Loucy (cell line): ENCODE measurements around the gene AQP6.
"Not testable (repeated sequence)": the region's sequence is repeated elsewhere in the genome, so short reads cannot be mapped to it uniquely, and the experiment has no call there.

ENCODE experiments used
- H2AFZ ChIP-seq: fragments of 200-600 bp; sonication (generic); 2 replicates; pipeline ENCODE4 v1.6.0; 2016; ENCODE audit warnings: antibody characterized with exemption, mild to moderate bottlenecking, low read length, moderate library complexity
- H3F3A ChIP-seq: fragments of 200-600 bp; 2 replicates; pipeline ENCODE4 v1.6.0; 2016; ENCODE audit warnings: antibody characterized with exemption, low read depth, mild to moderate bottlenecking
- H3K27me3 ChIP-seq: fragments of 200-600 bp; sonication (generic); 2 replicates; pipeline ENCODE4 v1.6.1; 2014; ENCODE audit warnings: low read length, mild to moderate bottlenecking; ENCODE audit not compliant: insufficient read depth, poor library complexity, severe bottlenecking
- H3K36me3 ChIP-seq: fragments of 200-600 bp; sonication (generic); 2 replicates; pipeline ENCODE4 v1.6.1; 2016; ENCODE audit warnings: low read length; ENCODE audit not compliant: insufficient read depth
- H3K4me1 ChIP-seq: fragments of 200-600 bp; sonication (generic); 2 replicates; pipeline ENCODE4 v1.5.1; 2014; ENCODE audit warnings: low read length, mild to moderate bottlenecking; ENCODE audit not compliant: insufficient read depth, poor library complexity, severe bottlenecking
- H3K4me2 ChIP-seq: fragments of 200-600 bp; sonication (generic); 2 replicates; pipeline ENCODE4 v1.6.0; 2014; ENCODE audit warnings: antibody characterized with exemption, low read length, low read depth, mild to moderate bottlenecking; ENCODE audit not compliant: poor library complexity, severe bottlenecking
- H3K4me3 ChIP-seq: fragments of 200-600 bp; sonication (generic); 2 replicates; pipeline ENCODE4 v1.5.1; 2014; ENCODE audit warnings: low read length, mild to moderate bottlenecking, mixed read lengths; ENCODE audit not compliant: poor library complexity, severe bottlenecking
- H3K79me2 ChIP-seq: fragments of 200-600 bp; sonication (generic); 2 replicates; pipeline ENCODE4 v1.6.1; 2014; ENCODE audit warnings: low read length; ENCODE audit not compliant: insufficient read depth
- H3K9ac ChIP-seq: fragments of 200-600 bp; sonication (generic); 2 replicates; pipeline ENCODE4 v1.6.0; 2014; ENCODE audit warnings: mild to moderate bottlenecking, low read depth, low read length, moderate library complexity; ENCODE audit not compliant: poor library complexity, severe bottlenecking
- H3K9me2 ChIP-seq: fragments of 200-600 bp; sonication (generic); replicated peaks from 2 replicates; pipeline ENCODE4 v1.6.1; 2016; ENCODE audit warnings: low read depth, low read length, mixed read lengths
- H3K9me3 ChIP-seq: fragments of 200-600 bp; sonication (generic); 2 replicates; pipeline ENCODE4 v1.6.1; 2014; ENCODE audit warnings: mild to moderate bottlenecking, antibody characterized with exemption, low read length, low read depth; ENCODE audit not compliant: insufficient read depth
- H4K20me1 ChIP-seq: fragments of 200-600 bp; sonication (generic); 2 replicates; pipeline ENCODE4 v1.6.0; 2014; ENCODE audit warnings: antibody characterized with exemption, low read length, mild to moderate bottlenecking; ENCODE audit not compliant: insufficient read depth, poor library complexity, severe bottlenecking
- EZH2phosphoT487 ChIP-seq: fragments of 200-600 bp; IDR thresholded peaks from 2 replicates; pipeline ENCODE4 v1.6.1; 2018; ENCODE audit warnings: antibody characterized with exemption, mild to moderate bottlenecking, moderate library complexity, borderline replicate concordance
- TF ChIP-seq, protein P1 (sequence below): fragments of 200-600 bp; sonication (generic); conservative IDR thresholded peaks from 2 replicates; pipeline ENCODE4 v1.5.1; 2014; ENCODE audit warnings: mild to moderate bottlenecking, antibody characterized with exemption, low read length

AQP6 gene

DNA sequence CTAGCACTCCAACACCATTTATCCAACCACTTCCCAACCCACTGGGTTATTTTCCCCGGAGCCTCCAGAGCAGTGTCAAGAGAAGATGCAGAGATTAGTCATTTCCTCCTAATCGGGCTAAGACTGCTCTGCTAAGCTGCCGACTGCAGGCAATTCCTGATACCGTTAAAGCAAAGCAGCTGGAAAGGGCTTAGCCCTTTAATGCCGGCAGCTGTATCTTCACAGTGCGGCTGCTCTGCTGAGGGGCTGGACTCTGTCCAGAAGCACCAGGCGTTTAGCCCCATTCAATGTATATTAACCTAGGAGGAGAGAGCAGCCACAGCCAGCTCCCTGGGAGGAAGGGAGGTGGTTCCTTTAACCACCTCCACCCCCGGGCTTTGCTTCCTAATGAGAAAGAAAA lies 11.1 kb downstream of the AQP6 start:
- TF ChIP-seq, protein P1, sequence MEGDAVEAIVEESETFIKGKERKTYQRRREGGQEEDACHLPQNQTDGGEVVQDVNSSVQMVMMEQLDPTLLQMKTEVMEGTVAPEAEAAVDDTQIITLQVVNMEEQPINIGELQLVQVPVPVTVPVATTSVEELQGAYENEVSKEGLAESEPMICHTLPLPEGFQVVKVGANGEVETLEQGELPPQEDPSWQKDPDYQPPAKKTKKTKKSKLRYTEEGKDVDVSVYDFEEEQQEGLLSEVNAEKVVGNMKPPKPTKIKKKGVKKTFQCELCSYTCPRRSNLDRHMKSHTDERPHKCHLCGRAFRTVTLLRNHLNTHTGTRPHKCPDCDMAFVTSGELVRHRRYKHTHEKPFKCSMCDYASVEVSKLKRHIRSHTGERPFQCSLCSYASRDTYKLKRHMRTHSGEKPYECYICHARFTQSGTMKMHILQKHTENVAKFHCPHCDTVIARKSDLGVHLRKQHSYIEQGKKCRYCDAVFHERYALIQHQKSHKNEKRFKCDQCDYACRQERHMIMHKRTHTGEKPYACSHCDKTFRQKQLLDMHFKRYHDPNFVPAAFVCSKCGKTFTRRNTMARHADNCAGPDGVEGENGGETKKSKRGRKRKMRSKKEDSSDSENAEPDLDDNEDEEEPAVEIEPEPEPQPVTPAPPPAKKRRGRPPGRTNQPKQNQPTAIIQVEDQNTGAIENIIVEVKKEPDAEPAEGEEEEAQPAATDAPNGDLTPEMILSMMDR: no peak
- no peak for TF ChIP-seq EZH2phosphoT487
- no peaks in the 10 kb centered on the region for H4K20me1 ChIP-seq
- H3K4me3 ChIP-seq: no peak overlapping the region
- H3K4me1 ChIP-seq: no peaks in the 10 kb centered on the region
- no peak overlapping the region for H2AFZ ChIP-seq
- H3K27me3 ChIP-seq: no peaks in the 10 kb centered on the region
- no peak overlapping the region for H3K4me2 ChIP-seq
- no peaks in the 10 kb centered on the region for H3K9me2 ChIP-seq
- no peaks in the 10 kb centered on the region for H3F3A ChIP-seq
- H3K79me2 ChIP-seq: no peaks in the 10 kb centered on the region
- no peak overlapping the region for H3K9ac ChIP-seq
- peaks cover 34% of the 10 kb centered on the region; the same call in 1 of the 2 replicates for H3K36me3 ChIP-seq
- H3K9me3 ChIP-seq: no peaks in the 10 kb centered on the region

DNA sequence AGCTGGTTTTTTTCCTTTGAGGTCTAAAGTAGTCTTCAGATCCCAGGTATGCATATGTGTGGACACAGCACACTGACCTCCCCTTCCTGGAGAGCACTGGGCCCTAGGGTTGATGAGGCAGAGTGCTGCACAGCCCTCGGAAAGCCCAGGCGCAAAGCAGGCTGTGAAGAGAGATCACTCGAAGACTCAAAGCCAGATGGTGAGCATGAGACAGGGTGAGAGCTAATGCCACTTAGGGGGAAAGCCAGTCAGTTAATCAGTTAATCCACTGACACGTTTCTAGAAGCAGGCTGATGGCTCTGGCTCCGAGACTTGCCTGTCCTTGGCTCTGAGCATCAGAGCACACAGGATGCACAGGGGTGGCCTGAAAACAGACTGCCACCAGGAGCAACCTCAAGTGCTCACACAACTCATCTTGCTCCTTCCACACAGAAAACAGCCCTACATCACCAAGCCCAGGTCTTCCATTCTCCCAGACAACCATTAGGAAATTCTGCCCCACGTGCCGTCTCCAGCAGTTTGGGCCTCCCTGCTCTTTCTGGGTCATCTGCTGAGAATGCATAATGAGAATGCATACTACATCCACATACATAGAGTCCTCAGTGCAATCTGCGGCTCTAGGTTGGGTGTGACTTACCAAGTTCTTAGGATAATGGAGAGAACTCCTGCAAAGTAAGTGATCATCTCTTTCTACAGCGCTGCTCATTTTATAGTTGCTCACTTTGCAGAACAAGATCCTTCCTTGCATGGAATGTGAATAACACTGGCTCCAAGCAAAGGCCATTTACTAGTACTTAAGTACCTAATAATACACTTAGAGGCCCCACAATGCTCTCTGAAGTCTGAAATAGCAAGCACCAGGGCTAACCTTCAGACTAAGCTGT lies 12.0 kb downstream of the AQP6 start:
- Histone ChIP-seq H3K27me3 (no peaks in the 10 kb centered on the region), H3K4me2 (no peak overlapping the region), H3K79me2 (no peaks in the 10 kb centered on the region), H3K36me3 (peaks cover 42% of the 10 kb centered on the region; the same call in 1 of the 2 replicates), H3K9me3 (no peaks in the 10 kb centered on the region), H2AFZ (no peak overlapping the region), H3K4me3 (no peak overlapping the region), H3K4me1 (no peaks in the 10 kb centered on the region), H4K20me1 (no peaks in the 10 kb centered on the region), H3K9me2 (no peaks in the 10 kb centered on the region), H3K9ac (no peak overlapping the region), H3F3A (no peaks in the 10 kb centered on the region)
- TF ChIP-seq, protein P1: no peak
- no peak for TF ChIP-seq EZH2phosphoT487

DNA sequence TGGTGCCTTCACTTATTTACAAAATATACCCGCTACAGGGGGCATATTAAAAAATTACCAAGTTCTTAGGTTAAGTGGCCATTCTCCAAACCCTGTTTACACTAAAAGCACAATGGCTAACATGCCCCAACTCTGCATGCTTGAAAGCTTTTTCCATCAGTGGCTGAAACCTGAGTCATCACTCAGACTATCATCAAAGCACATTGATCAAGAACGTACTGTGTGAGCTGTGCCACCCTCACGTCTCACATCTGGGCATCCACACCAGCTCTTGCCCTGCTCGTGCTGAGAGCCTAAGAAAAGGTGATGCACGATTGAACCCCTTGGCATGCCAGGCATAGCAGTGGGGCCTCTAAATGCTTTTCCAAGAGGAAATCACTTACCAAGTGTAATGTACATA lies 13.2 kb downstream of the AQP6 start:
- Histone ChIP-seq H3K9me3 (no peaks in the 10 kb centered on the region), H3K4me1 (no peaks in the 10 kb centered on the region), H3K9ac (no peak overlapping the region), H2AFZ (no peak overlapping the region), H3K79me2 (no peaks in the 10 kb centered on the region), H3F3A (no peaks in the 10 kb centered on the region), H4K20me1 (no peaks in the 10 kb centered on the region), H3K4me3 (no peak overlapping the region), H3K36me3 (peaks cover 55% of the 10 kb centered on the region; the same call in 1 of the 2 replicates), H3K27me3 (no peaks in the 10 kb centered on the region), H3K4me2 (no peak overlapping the region), H3K9me2 (no peaks in the 10 kb centered on the region)
- TF ChIP-seq, protein P1: no peak
- TF ChIP-seq EZH2phosphoT487: no peak

DNA sequence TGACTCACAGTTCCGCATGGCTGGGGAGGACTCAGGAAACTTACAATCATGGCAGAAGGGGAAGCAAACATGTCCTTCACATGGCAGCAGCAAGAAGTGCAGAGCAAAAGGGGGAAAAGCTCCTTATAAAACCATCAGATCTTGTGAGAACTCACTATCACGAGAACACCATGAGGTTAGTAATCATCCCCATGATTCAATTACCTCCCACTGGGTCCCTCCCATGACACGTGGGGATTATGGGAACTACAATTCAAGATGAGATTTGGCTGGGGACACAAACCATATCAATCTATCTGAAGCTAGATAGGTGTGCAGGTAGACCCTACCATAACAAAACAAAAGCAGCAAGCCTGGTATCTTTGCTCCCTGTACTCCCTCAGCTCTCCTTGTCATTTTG lies 13.7 kb downstream of the AQP6 start:
- not testable (repeated sequence) for H2AFZ ChIP-seq, H3K9ac ChIP-seq, H3K4me2 ChIP-seq, H3K4me1 ChIP-seq, H3K27me3 ChIP-seq, H3K9me2 ChIP-seq, H4K20me1 ChIP-seq, H3K79me2 ChIP-seq, H3F3A ChIP-seq, H3K4me3 ChIP-seq, H3K9me3 ChIP-seq
- H3K36me3 ChIP-seq: peaks cover 57% of the 10 kb centered on the region; the same call in 1 of the 2 replicates
